Measurements from ENCODE around the gene CHAD. TPM values are rescaled to one million over a fixed set of nuclear protein-coding genes. Genes with fewer than 3 reads are reported as not detected.
"Not testable (repeated sequence)": the region's sequence is repeated elsewhere in the genome, so short reads cannot be mapped to it uniquely, and the experiment has no call there.

The CHAD gene
- total and polyA plus RNA-seq, 8 donors, result 0.45 to 12.0 (median 4.9) TPM; not detected in 1

DNA sequence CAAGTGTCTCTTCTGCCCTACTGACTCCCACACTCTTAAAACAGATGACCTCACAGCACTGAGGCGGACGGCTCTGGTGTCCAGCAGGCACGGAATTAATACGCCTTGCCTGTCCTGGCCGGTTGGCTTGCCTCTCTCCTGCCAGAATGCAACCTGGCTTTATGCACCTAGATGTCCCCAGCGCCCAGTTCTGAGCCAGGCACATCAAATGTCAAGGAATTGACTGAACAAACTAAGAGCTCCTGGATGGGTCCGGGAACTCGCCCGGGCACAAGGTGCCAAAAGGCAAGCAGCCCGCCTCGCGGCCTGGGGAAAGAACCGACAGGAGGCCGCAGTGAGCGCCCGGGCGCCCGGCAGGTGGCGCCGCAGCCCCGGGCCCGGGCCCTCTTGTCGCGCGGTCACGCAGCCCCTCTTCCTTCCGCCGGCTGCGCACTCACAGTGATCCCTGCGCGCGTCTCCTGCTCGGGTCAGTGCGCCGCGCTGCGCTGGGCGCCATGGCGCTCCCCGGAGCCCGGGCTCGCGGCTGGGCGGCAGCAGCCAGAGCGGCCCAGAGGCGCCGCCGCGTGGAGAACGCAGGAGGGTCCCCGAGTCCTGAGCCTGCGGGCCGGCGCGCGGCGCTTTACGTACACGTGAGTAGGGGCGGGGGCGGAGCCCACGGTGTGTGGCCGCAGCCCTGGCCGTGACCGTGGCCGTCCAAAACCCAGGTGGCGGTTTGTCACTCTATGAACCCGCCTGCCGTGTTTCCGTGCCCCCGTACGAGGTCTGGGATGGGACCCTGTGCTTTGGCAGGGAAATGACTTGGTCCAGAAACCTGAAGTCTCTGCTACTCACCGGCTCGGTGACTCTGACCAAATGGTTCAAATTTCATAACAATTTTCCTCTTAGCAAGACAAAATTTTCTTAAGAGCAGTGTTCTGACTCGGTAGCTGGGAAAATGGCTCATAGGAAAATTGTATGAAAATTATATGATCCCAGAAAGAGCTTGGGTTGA is 10.0 kb upstream of the CHAD start, which contains the start of gene RSAD1:
TSS of gene RSAD1 (plus strand) at position 470 of the 991 bp plus-strand sequence. CDS start at position 495, 25 bp downstream.
- TF ChIP-seq POLR2AphosphoS5 (IDR thresholded peaks at IDR 0.05) (peak; percentile 59 to 91 (median 90)), POLR2A (IDR thresholded peaks at IDR 0.05) (peak in 1 of 4 donors; percentile 34), CTCF (IDR thresholded peaks at IDR 0.05) (peak in 5 of 7 experiments; percentile 68 to 87 (median 84)), EP300 (IDR thresholded peaks at IDR 0.05) (no peak)
- H3K4me3 ChIP-seq, result peak within 1 kb of the TSS; percentile 70 to 78 (median 72)
- no peaks in the 10 kb centered on the region for H3K9me3 ChIP-seq
- intact Hi-C loops (cut with DNase I; ENCODE audit: low total_unique reads), result loop anchor here (10.0 kb wide), 1 partner anchor 114 kb away; no protein-coding TSS in a partner anchor
- DNase-seq, result peak; percentile 90 to 97
- H3K4me1 ChIP-seq, result peaks cover 19 to 59% (median 47%) of the 10 kb centered on the region in 4 donors
- WGBS, 5 donors, result 1 to 4% (median 2%) methylated on average over 34 to 75 of the region's 75 CpGs
- peaks cover 6 to 29% (median 21%) of the 10 kb centered on the region in 4 donors for H3K36me3 ChIP-seq
- H3K27ac ChIP-seq, result peak within 1 kb of the TSS; percentile 84 to 96 (median 94)
- no peaks in the 10 kb centered on the region for H3K27me3 ChIP-seq

DNA sequence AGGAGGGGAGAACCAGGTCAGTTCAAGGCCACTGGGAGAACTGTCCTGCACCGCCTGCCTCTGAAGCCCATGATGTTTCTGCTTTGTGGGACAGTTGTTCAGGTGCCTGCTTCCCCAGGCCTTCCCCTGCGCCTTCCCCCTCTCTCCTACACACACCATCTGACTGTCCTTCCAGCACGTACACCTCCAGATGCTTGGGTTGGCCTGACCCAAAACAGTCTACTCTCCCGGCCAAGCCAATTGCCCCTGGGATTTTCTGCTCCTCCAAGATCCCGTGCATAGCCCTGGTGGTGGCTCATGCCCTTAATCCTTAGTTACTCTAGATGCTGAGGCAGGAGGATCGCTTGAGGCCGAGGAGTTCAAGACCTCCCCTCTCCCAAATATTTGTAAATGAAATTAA is 9.3 kb upstream of the CHAD start:
- DNase-seq, result no peak
- Histone ChIP-seq H3K36me3 (peaks cover 0 to 29% (median 22%) of the 10 kb centered on the region in 4 donors), H3K4me3 (peak overlapping the region; percentile 70 to 78 (median 72)), H3K27ac (peak overlapping the region; percentile 84 to 96 (median 94)), H3K27me3 (no peaks in the 10 kb centered on the region), H3K9me3 (no peaks in the 10 kb centered on the region), H3K4me1 (peaks cover 15 to 52% (median 44%) of the 10 kb centered on the region in 4 donors)
- 74 to 84% (median 81%) methylated on average over 7 of the region's 7 CpGs for WGBS, 5 donors
- intact Hi-C loops (cut with DNase I; ENCODE audit: low total_unique reads), result loop anchor here (10.0 kb wide), 1 partner anchor 113 kb away; no protein-coding TSS in a partner anchor
- TF ChIP-seq POLR2AphosphoS5 (IDR thresholded peaks at IDR 0.05) (no peak), CTCF (IDR thresholded peaks at IDR 0.05) (no peak), EP300 (IDR thresholded peaks at IDR 0.05) (no peak), POLR2A (IDR thresholded peaks at IDR 0.05) (no peak)

GRCh38 chr17:50476545-50477315 is 8.1 kb upstream of the CHAD start:
- peak in 1 of 2 donors; percentile 49 for DNase-seq
- Histone ChIP-seq H3K4me1 (peaks cover 11 to 43% (median 34%) of the 10 kb centered on the region in 4 donors), H3K27ac (peak overlapping the region in 1 of 5 donors; percentile 33), H3K27me3 (no peaks in the 10 kb centered on the region), H3K9me3 (no peaks in the 10 kb centered on the region), H3K4me3 (no peak overlapping the region), H3K36me3 (peaks cover 0 to 34% (median 26%) of the 10 kb centered on the region in 4 donors)
- intact Hi-C loops (cut with DNase I; ENCODE audit: low total_unique reads), result loop anchor here (10.0 kb wide), 1 partner anchor 112 kb away; no protein-coding TSS in a partner anchor
- WGBS, 5 donors, result 58 to 75% (median 65%) methylated on average over 16 to 18 of the region's 18 CpGs
- TF ChIP-seq POLR2AphosphoS5 (IDR thresholded peaks at IDR 0.05), result no peak
- TF ChIP-seq EP300 (IDR thresholded peaks at IDR 0.05), result no peak
- TF ChIP-seq CTCF (IDR thresholded peaks at IDR 0.05), result no peak
- no peak for TF ChIP-seq POLR2A (IDR thresholded peaks at IDR 0.05)

DNA sequence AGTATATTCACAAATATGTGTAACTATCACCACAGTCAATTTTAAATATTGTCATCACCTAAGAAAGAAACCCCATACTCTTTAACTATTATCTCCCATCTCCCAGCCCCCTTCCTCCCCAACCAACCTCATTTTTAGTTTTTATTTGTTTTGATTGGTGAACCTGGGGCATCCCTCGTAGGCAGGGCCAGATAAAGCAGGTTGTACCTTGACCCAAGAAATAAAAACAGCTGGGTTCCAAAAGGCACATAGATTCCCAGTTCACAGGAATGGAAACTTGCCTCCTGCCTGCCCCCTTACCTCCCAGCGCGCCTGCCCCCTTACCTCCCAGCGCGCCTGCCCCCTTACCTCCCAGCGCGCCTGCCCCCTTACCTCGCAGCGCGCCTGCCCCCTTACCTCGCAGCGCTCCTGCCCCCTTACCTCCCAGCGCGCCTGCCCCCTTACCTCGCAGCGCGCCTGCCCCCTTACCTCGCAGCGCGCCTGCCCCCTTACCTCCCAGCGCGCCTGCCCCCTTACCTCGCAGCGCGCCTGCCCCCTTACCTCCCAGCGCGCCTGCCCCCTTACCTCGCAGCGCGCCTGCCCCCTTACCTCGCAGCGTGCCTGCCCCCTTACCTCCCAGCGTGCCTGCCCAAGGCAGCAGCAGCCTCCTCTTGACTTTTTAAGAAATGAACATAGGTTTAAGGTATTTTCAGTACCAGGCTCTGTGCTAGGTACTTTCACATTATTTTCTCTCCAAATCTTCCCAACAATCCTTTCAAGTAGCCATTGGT is 7.3 kb upstream of the CHAD start:
- Histone ChIP-seq H3K4me1 (peaks cover 11 to 42% (median 30%) of the 10 kb centered on the region in 4 donors), H3K36me3 (peaks cover 0 to 41% (median 33%) of the 10 kb centered on the region in 4 donors), H3K4me3 (peak overlapping the region in 1 of 4 donors; percentile 29), H3K27ac (peak overlapping the region in 1 of 5 donors; percentile 33)
- DNase-seq, H3K9me3 ChIP-seq, H3K27me3 ChIP-seq: not testable (repeated sequence)
- intact Hi-C loops (cut with DNase I; ENCODE audit: low total_unique reads), result loop anchor here (10.0 kb wide), 1 partner anchor 111 kb away; no protein-coding TSS in a partner anchor
- WGBS, 5 donors, result 5 to 44% (median 20%) methylated on average over 19 to 32 of the region's 33 CpGs
